K562 (cell line): ENCODE results near the gene RNF145. TPM values are rescaled to one million over a fixed set of nuclear protein-coding genes. Genes with fewer than 3 reads are reported as not detected.

Experiments used
- ARID3A ChIP-seq: IDR thresholded peaks from 2 replicates; pipeline ENCODE4 v1.6.1; 2012; ENCODE audit warnings: low read depth, low read length, improper control_type of control experiment, borderline replicate concordance
- CBFB ChIP-seq: sonication (generic); formaldehyde crosslinking; IDR thresholded peaks from 2 replicates; pipeline ENCODE4 v1.4.0; 2020; ENCODE audit warnings: mild to moderate bottlenecking, missing genetic modification reagents
- CREB3L1 ChIP-seq: fragments of 450-650 bp; IDR thresholded peaks from 2 replicates; pipeline ENCODE4 v1.6.1; 2014; ENCODE audit warnings: low read depth, mild to moderate bottlenecking, moderate library complexity, borderline replicate concordance
- FOSL1 ChIP-seq: fragments of 200-800 bp; sonication (Bioruptor generic); conservative IDR thresholded peaks from 2 replicates; pipeline ENCODE4 v1.6.1; 2016; ENCODE audit warnings: missing genetic modification characterization, missing compliant biosample characterization
- FOXA3 ChIP-seq, 2 experiments: fragments of 450-650 bp in 1 of 2; sonication (generic) in 1 of 2; formaldehyde crosslinking; IDR thresholded peaks in 1 of 2; conservative IDR thresholded peaks in 1 of 2; 2 replicates each; pipeline versions ENCODE4 v1.4.0 to v1.8.0; 2020 to 2022; ENCODE audit warnings: mild to moderate bottlenecking in 2 of 2, missing genetic modification reagents in 1 of 2
- GATA2 ChIP-seq: sonication (generic); formaldehyde crosslinking; IDR thresholded peaks from 2 replicates; pipeline ENCODE4 v1.4.0; 2020; ENCODE audit warnings: mild to moderate bottlenecking, missing genetic modification reagents
- KDM2B ChIP-seq: fragments of 250-450 bp; sonication (Bioruptor Pico); IDR thresholded peaks from 2 replicates; pipeline ENCODE4 v1.8.0; 2021; ENCODE audit warnings: mild to moderate bottlenecking, moderate library complexity
- MYC ChIP-seq, 2 experiments: fragments of 250-450 bp in 1 of 2; sonication (Bioruptor Pico) in 1 of 2; IDR thresholded peaks; 2 replicates each; pipeline versions ENCODE4 v1.5.1 to v1.6.1; 2012 to 2021; ENCODE audit warnings: low read depth in 2 of 2, borderline replicate concordance in 1 of 2, improper control_type of control experiment in 1 of 2, low read length in 1 of 2, mild to moderate bottlenecking in 1 of 2, moderate library complexity in 1 of 2
- RBM17 ChIP-seq: fragments of 200-400 bp; formaldehyde crosslinking; IDR thresholded peaks from 2 replicates; pipeline ENCODE4 v1.6.1; 2017; ENCODE audit warnings: low read depth, mild to moderate bottlenecking, low read length, borderline replicate concordance
- SRSF7 ChIP-seq: fragments of 200-400 bp; formaldehyde crosslinking; optimal IDR thresholded peaks from 2 replicates; pipeline ENCODE3; 2017; ENCODE audit warnings: mild to moderate bottlenecking, low read depth, low read length
- TRIM24 ChIP-seq, 2 experiments: fragments of 450-650 bp; IDR thresholded peaks; 2 replicates each; pipeline ENCODE4 v1.6.1; 2016
- ZNF655 ChIP-seq: fragments of 250-450 bp; sonication (Bioruptor Pico); IDR thresholded peaks from 2 replicates; pipeline ENCODE4 v1.5.0; 2021
- ZNF76 ChIP-seq: fragments of 250-450 bp; sonication (Bioruptor Pico); IDR thresholded peaks from 2 replicates; pipeline ENCODE4 v1.4.0; 2020; ENCODE audit warnings: mild to moderate bottlenecking, moderate library complexity, borderline replicate concordance
- polyA plus RNA-seq, 8 experiments: library from polyadenylated mRNA; depleted of rRNA in 4 of 8; stranded (reverse) in 5 of 8; unstranded in 3 of 8; fragments of >200 nt; fragmentation: Nextera tagmentation in 2 of 8; fragmentation: Illumina TruSeq in 1 of 8; extraction: Ambion mirVana in 2 of 8; extraction: Trizol in 1 of 8; gene quantifications; 2 replicates each; pipeline versions ENCODE4 v1.2.1 to v1.2.3, GENCODE V29; 2011 to 2014; ENCODE audit warnings: inconsistent platforms in 1 of 8, missing spikeins in 1 of 8
- total RNA-seq, 7 experiments: library from RNA; depleted of rRNA in 6 of 7; stranded (reverse); fragments of >200 nt in 6 of 7; fragmentation: Illumina TruSeq in 2 of 7; extraction: Trizol in 2 of 7; gene quantifications; 2 replicates each; pipeline versions ENCODE4 v1.2.1 to v1.2.3, GENCODE V29; 2011 to 2021; ENCODE audit warnings: low replicate concordance in 1 of 7
- TF ChIP-seq, protein P1 (sequence below), 2 experiments: fragments of 450-650 bp; IDR thresholded peaks; 2 replicates each; pipeline ENCODE4 v1.6.1; 2018; ENCODE audit warnings: mild to moderate bottlenecking in 2 of 2, low read depth in 1 of 2; ENCODE audit not compliant: partially characterized antibody in 2 of 2
- TF ChIP-seq, protein P2 (sequence below): fragments of 200-800 bp; sonication (Bioruptor generic); IDR thresholded peaks from 2 replicates; pipeline ENCODE4 v1.6.1; 2017; ENCODE audit warnings: missing genetic modification characterization, missing compliant biosample characterization
- TF ChIP-seq, protein P3 (sequence below): fragments of 250-450 bp; sonication (Bioruptor Pico); IDR thresholded peaks from 2 replicates; pipeline ENCODE4 v1.8.0; 2021; ENCODE audit warnings: moderate library complexity, mild to moderate bottlenecking, inconsistent platforms

Gene RNF145
- total and polyA plus RNA-seq, 9 of the 15 experiments (the other 6 are each of a cell fraction or from before 2014, with no cell fraction given), result 13.6 to 40.7 (median 25.4) TPM

DNA sequence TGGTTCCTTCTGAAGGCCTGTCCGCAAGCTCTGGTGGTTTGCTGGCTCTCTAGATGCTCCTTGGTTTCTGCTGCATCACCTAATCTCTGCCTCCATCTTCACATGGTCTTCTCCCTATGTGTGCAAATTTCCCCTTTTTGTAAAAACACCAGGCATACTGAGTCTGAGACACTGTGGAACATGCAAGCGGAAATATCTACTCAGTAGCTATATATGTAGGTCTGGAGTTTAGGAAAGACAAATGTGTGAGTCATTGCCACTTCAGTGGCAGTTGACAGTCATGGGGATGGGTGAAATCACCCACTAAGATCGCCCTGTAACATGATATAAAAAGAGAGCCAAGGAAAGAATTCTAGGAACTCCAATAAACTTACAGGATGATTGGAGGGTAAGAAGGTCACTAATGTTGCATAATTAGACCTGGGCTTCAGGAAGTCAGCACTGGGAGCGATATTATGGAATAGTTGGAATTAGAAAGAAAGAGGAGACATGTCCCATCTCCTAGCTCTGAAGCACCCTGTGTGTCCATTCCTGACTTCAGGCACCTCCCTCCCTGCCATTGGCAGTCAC, 31.0 kb upstream of the RNF145 start (continued):
- TF ChIP-seq ZNF76 (CRISPR knock-in tag) (no peak), MYC (IDR thresholded peaks at IDR 0.05; ENCODE audit: low read depth, low read length) (no peak), MYC (CRISPR knock-in tag; IDR thresholded peaks at IDR 0.05; ENCODE audit: borderline replicate concordance, low read depth) (no peak), CBFB (CRISPR knock-in tag) (no peak), RBM17 (no peak), KDM2B (CRISPR knock-in tag) (no peak), FOSL1 (tag) (peak; percentile 98), CREB3L1 (no peak), TRIM24 (IDR thresholded peaks at IDR 0.05) (peak in 1 of 2 experiments; percentile 27; a peak in 1 of 4 replicates), SRSF7 (no peak), ZNF655 (CRISPR knock-in tag) (no peak), ARID3A (0 out of 2 replicates have a peak, but pooled peaks have one; percentile 38), GATA2 (peak; percentile 74), FOXA3 (CRISPR knock-in tag; conservative IDR thresholded peaks at IDR 0.05 in 1 of 2, IDR thresholded peaks at IDR 0.05 in 1 of 2) (0 out of 4 replicates have a peak, but pooled peaks of 1 of the 2 experiments have one; percentile 37)
- TF ChIP-seq, protein P1, sequence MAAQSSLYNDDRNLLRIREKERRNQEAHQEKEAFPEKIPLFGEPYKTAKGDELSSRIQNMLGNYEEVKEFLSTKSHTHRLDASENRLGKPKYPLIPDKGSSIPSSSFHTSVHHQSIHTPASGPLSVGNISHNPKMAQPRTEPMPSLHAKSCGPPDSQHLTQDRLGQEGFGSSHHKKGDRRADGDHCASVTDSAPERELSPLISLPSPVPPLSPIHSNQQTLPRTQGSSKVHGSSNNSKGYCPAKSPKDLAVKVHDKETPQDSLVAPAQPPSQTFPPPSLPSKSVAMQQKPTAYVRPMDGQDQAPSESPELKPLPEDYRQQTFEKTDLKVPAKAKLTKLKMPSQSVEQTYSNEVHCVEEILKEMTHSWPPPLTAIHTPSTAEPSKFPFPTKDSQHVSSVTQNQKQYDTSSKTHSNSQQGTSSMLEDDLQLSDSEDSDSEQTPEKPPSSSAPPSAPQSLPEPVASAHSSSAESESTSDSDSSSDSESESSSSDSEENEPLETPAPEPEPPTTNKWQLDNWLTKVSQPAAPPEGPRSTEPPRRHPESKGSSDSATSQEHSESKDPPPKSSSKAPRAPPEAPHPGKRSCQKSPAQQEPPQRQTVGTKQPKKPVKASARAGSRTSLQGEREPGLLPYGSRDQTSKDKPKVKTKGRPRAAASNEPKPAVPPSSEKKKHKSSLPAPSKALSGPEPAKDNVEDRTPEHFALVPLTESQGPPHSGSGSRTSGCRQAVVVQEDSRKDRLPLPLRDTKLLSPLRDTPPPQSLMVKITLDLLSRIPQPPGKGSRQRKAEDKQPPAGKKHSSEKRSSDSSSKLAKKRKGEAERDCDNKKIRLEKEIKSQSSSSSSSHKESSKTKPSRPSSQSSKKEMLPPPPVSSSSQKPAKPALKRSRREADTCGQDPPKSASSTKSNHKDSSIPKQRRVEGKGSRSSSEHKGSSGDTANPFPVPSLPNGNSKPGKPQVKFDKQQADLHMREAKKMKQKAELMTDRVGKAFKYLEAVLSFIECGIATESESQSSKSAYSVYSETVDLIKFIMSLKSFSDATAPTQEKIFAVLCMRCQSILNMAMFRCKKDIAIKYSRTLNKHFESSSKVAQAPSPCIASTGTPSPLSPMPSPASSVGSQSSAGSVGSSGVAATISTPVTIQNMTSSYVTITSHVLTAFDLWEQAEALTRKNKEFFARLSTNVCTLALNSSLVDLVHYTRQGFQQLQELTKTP (IDR thresholded peaks at IDR 0.05; ENCODE audit: low read depth in 1 of 2, partially characterized antibody in 2 of 2), result peak in 1 of 2 experiments; percentile 42
- TF ChIP-seq, protein P2, sequence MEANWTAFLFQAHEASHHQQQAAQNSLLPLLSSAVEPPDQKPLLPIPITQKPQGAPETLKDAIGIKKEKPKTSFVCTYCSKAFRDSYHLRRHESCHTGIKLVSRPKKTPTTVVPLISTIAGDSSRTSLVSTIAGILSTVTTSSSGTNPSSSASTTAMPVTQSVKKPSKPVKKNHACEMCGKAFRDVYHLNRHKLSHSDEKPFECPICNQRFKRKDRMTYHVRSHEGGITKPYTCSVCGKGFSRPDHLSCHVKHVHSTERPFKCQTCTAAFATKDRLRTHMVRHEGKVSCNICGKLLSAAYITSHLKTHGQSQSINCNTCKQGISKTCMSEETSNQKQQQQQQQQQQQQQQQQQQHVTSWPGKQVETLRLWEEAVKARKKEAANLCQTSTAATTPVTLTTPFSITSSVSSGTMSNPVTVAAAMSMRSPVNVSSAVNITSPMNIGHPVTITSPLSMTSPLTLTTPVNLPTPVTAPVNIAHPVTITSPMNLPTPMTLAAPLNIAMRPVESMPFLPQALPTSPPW (CRISPR knock-in tag), result peak; percentile 35; the same call in 1 of the 2 replicates
- TF ChIP-seq, protein P3, sequence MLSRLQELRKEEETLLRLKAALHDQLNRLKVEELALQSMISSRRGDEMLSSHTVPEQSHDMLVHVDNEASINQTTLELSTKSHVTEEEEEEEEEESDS (CRISPR knock-in tag), result no peak
